Kidney (tissue), 14 donors: Measurements from ENCODE around the gene NCOR1. TPM values are rescaled to one million over a fixed set of nuclear protein-coding genes. Genes with fewer than 3 reads are reported as not detected.

Source experiments
- DNase-seq, 5 donors: peaks; one replicate each; pipeline ENCODE4 v3.0.0-alpha.2; 2013 to 2020
- FAIRE-seq: peaks from 2 replicates; lab custom pipeline; 2012; peaks lifted over from hg19 to GRCh38; lab: Jason Lieb, UNC
- H3K27ac ChIP-seq, 2 donors: one replicate each; pipeline ENCODE4 v1.7.0; 2013; ENCODE audit warnings: low read depth in 2 of 2, low read length in 2 of 2, inconsistent platforms in 1 of 2
- H3K27me3 ChIP-seq: one replicate; pipeline ENCODE4 v1.7.1; 2013; ENCODE audit warnings: low read length, inconsistent platforms; ENCODE audit not compliant: control insufficient read depth, insufficient read depth
- H3K36me3 ChIP-seq, 3 donors: one replicate each; pipeline versions ENCODE4 v1.7.0 to v1.7.1; 2013; ENCODE audit warnings: low read length in 3 of 3, control low read depth in 1 of 3, inconsistent platforms in 1 of 3; ENCODE audit not compliant: insufficient read depth in 3 of 3, control insufficient read depth in 2 of 3
- H3K4me1 ChIP-seq, 3 donors: one replicate each; pipeline versions ENCODE4 v1.7.0 to v1.7.1; 2013; ENCODE audit warnings: low read length in 3 of 3, inconsistent platforms in 1 of 3, low read depth in 1 of 3; ENCODE audit not compliant: control insufficient read depth in 2 of 3, insufficient read depth in 2 of 3
- H3K4me3 ChIP-seq, 3 donors: one replicate each; pipeline versions ENCODE4 v1.7.0 to v1.8.1; 2013; ENCODE audit warnings: low read length in 3 of 3, control low read depth in 1 of 3, inconsistent platforms in 1 of 3
- H3K9ac ChIP-seq, 3 donors: one replicate each; pipeline versions ENCODE4 v1.7.0 to v1.7.1; 2013; ENCODE audit warnings: low read length in 3 of 3, control low read depth in 1 of 3, inconsistent platforms in 1 of 3
- H3K9me3 ChIP-seq, 3 donors: one replicate each; pipeline versions ENCODE4 v1.7.0 to v1.7.1; 2013; ENCODE audit warnings: low read length in 3 of 3, control low read depth in 1 of 3, inconsistent platforms in 1 of 3; ENCODE audit not compliant: control insufficient read depth in 2 of 3, insufficient read depth in 1 of 3
- CTCF ChIP-seq: IDR thresholded peaks from 3 replicates; pipeline ENCODE4 v1.5.1; 2012; ENCODE audit warnings: mild to moderate bottlenecking, moderate library complexity, borderline replicate concordance; ENCODE audit not compliant: insufficient read depth; ENCODE audit errors: extremely low read depth
- intact Hi-C: fragments of 100-400 bp; cut with DNase I; formaldehyde crosslinking; loops from one replicate; pipeline ENCODE4 v1.11.1; 2022
- polyA plus RNA-seq: library from polyadenylated mRNA; stranded (reverse); fragments of 350-450 nt; fragmentation: Illumina TruSeq; extraction: RNeasy Lipid Tissue Mini Kit (QIAGEN cat#74804); gene quantifications from one replicate; pipeline ENCODE4 v1.2.3, GENCODE V29; 2014; ENCODE audit warnings: low read depth, low replicate concordance; ENCODE audit not compliant: insufficient read depth
- total RNA-seq: library from RNA; stranded (reverse); fragmentation: NEBNext Ultra II Directional; extraction: Animal tissue kit (Norgen Biotek cat#: 25700); gene quantifications from one replicate; pipeline ENCODE4 v1.2.1, GENCODE V29; 2021
- donor health status: control.
- donor health status: control.
- donor health status: control.
- donor health status: control.
- donor health status: control.
- donor health status: DM: yes; HTN: yes; CAD: no.
- donor health status: Normal renal cell carcinoma (clear cell type).

NCOR1 gene
- total and polyA plus RNA-seq, 2 donors from 2014 or later = 44.9 to 136 TPM

DNA sequence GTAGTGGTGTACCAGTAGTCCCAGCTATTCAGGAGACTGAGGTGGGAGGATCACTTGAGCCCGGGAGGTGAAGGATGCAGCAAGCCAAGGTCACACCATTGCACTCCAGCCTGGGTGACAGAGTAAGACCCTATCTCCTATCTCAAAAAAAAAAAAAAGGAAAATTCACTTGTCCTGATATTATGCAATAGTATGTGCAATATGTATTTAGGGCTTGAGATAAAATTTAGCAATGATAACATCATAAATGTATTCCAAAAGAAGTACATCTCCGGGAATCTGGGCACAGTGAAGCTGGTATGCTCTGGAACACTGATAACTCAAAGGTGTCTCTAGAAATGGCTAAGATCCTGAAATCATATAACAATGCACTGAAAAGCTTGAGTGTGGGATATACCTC, 74.5 kb downstream of the NCOR1 start:
- H3K27me3 ChIP-seq = no peaks in the 10 kb centered on the region
- no peak for TF ChIP-seq CTCF
- no peak for DNase-seq
- no peak for FAIRE-seq
- H3K4me1 ChIP-seq = peaks cover 0 to 9% (median 0%) of the 10 kb centered on the region in 3 donors
- no peaks in the 10 kb centered on the region for H3K9me3 ChIP-seq
- no peak overlapping the region for H3K4me3 ChIP-seq
- intact Hi-C loops = no loop called here
- no peak overlapping the region for H3K9ac ChIP-seq
- H3K27ac ChIP-seq = no peak overlapping the region
- H3K36me3 ChIP-seq = peaks cover 4 to 8% (median 5%) of the 10 kb centered on the region in 3 donors

GRCh38 chr17:16135461-16135860, 79.9 kb downstream of the NCOR1 start:
- Histone ChIP-seq H3K4me3 (no peak overlapping the region), H3K27ac (no peak overlapping the region), H3K9ac (no peak overlapping the region), H3K36me3 (peaks cover 5 to 32% (median 12%) of the 10 kb centered on the region in 3 donors), H3K4me1 (no peaks in the 10 kb centered on the region), H3K9me3 (no peaks in the 10 kb centered on the region), H3K27me3 (no peaks in the 10 kb centered on the region)
- DNase-seq (no peak), FAIRE-seq (no peak)
- TF ChIP-seq CTCF = no peak
- intact Hi-C loops = no loop called here

GRCh38 chr17:16131593-16131992, 83.7 kb downstream of the NCOR1 start:
- no peaks in the 10 kb centered on the region for H3K27me3 ChIP-seq
- FAIRE-seq (no peak), DNase-seq (no peak)
- H3K27ac ChIP-seq = no peak overlapping the region
- no peaks in the 10 kb centered on the region for H3K9me3 ChIP-seq
- no peak overlapping the region for H3K4me3 ChIP-seq
- TF ChIP-seq CTCF = no peak
- H3K36me3 ChIP-seq = peaks cover 5 to 27% (median 14%) of the 10 kb centered on the region in 3 donors
- no peak overlapping the region for H3K9ac ChIP-seq
- intact Hi-C loops = no loop called here
- H3K4me1 ChIP-seq = peaks cover 0 to 8% (median 0%) of the 10 kb centered on the region in 3 donors
